ENCODE results near the gene PTMA. TPM values are rescaled to one million over a fixed set of nuclear protein-coding genes. Genes with fewer than 3 reads are reported as not detected.
A peak's percentile ranks its signal among the peaks of the same experiment; 100 is the strongest.
"Not testable (repeated sequence)": the region's sequence is repeated elsewhere in the genome, so short reads cannot be mapped to it uniquely, and the experiment has no call there.

PTMA gene
- 1,000 to 10,000 TPM; 1,546 to 1,586 TPM for total RNA-seq
- polyA plus RNA-seq (2013, experiment 1 of 2): 1,760 TPM
- 1,643 TPM for polyA plus RNA-seq (2013, experiment 2 of 2)
- 527 to 2,155 (median 997) reads per million in 172 experiments for total RNA-seq

DNA sequence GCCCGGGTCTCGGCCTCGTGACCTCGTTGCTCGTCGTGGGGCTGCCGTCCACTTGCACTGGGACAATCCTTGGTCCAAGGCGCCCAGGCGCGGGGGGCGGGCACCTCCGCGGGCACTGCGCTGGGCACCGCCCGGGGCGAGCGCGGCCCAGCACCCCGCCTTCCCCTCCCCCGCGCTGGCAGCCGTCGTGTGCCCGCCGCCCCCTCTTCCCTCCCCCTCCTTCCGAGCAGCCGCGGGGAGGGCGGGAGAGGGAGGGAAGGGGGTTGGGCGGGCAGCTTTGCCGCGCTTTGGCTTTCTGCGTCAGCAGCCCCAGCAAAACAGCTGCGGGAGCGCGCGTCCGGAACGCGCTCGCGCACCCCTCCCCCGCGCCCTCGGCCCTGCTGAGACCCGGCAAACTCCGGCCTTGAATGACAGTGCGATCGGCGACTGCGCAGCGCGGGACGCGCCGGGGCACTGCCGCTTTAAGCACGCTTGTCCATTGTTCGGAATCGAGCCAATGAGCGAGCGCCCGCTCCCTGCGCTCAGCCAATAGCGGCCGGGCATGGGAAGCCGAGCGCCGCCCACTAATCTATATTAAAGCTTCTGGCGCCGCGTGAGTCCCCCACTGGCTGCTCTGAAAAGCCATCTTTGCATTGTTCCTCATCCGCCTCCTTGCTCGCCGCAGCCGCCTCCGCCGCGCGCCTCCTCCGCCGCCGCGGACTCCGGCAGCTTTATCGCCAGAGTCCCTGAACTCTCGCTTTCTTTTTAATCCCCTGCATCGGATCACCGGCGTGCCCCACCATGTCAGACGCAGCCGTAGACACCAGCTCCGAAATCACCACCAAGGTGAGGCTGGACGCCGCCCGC lies at the start of gene PTMA:
PTMA (plus strand) TSS at position 599 of the 846 bp plus-strand sequence; CDS start at position 781, 182 bp downstream.
- Mint-ChIP-seq H3K27ac (peak within 1 kb of the TSS; percentile 100), H3K4me1 (ENCODE audit: low read depth) (peaks cover 50% of the 10 kb centered on the region), H3K9me3 (no peaks in the 10 kb centered on the region), H3K4me3 (peak within 1 kb of the TSS; percentile 100), H3K36me3 (ENCODE audit: low read depth) (peaks cover 61% of the 10 kb centered on the region), H3K27me3 (peaks cover 9% of the 10 kb centered on the region)
- ChIA-PET CTCF (interaction anchor here (0.8 to 2.4 kb wide), 7 partner anchors 16 to 104 kb away, joined by 3 to 19 read pairs (median 3); no protein-coding TSS in a partner anchor), POLR2A (interaction anchor here (0.6 to 8.7 kb wide), 27 partner anchors 8 to 937 kb away, joined by 3 to 245 read pairs (median 5); partner anchors contain the start of gene NCL)
- Histone ChIP-seq H3K27me3 (ENCODE audit: control insufficient read depth in 1 of 2, insufficient read depth in 2 of 2, low read length in 2 of 2) (no peaks in the 10 kb centered on the region), H3K4me1 (ENCODE audit: insufficient read depth, low read length) (peaks cover 47% of the 10 kb centered on the region), H3K4me3 (ENCODE audit: low read length) (peak within 1 kb of the TSS; percentile 97), H3K9me3 (ENCODE audit: control insufficient read depth in 1 of 2, insufficient read depth in 1 of 2, low read length in 2 of 2) (no peaks in the 10 kb centered on the region), H3K27ac (ENCODE audit: low read depth in 1 of 2, low read length in 2 of 2) (peak within 1 kb of the TSS; percentile 98 to 100), H3K36me3 (ENCODE audit: insufficient read depth, low read length) (peaks cover 19% of the 10 kb centered on the region)
- intact Hi-C loops (cut with DNase I, micrococcal nuclease): loop anchor here (1.0 to 5.0 kb wide), 2 partner anchors 46 to 246 kb away; partner anchors contain the start of gene NCL (in 1 of the 2)
- ATAC-seq (ENCODE audit: poor library complexity) (peak; percentile 65), DNase-seq (peak; percentile 99 to 100 (median 100))
- no peak for TF ChIP-seq CTCF (IDR thresholded peaks at IDR 0.05)

DNA sequence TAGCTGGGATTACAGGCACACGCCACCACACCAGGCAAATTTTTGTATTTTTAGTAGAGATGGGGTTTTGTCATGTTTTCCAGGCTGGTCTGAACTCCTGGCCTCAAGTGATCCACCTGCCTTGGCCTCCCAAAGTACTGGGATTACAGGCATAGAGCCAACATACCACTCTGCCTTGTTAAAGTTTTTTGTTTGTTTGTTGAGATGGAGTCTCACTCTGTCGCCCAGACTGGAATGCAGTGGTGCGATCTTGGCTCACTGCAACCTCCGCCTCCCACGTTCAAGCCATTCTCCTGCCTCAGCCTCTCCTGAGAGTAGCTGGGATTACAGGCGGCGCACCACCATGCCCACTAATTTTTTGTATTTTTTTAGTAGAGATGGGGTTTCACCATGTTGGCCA lies 48.3 kb upstream of the PTMA start:
- H3K4me3 ChIP-seq (ENCODE audit: low read length); DNase-seq; H3K27me3 Mint-ChIP-seq; H3K27me3 ChIP-seq (ENCODE audit: control insufficient read depth in 1 of 2, insufficient read depth in 2 of 2, low read length in 2 of 2); H3K9me3 Mint-ChIP-seq; H3K27ac Mint-ChIP-seq; H3K36me3 ChIP-seq (ENCODE audit: insufficient read depth, low read length); H3K36me3 Mint-ChIP-seq (ENCODE audit: low read depth); H3K27ac ChIP-seq (ENCODE audit: low read depth in 1 of 2, low read length in 2 of 2); ATAC-seq (ENCODE audit: poor library complexity): not testable (repeated sequence)
- POLR2A ChIA-PET: interaction anchor here (4.5 to 4.9 kb wide), 2 partner anchors 49 to 54 kb away, joined by 19 to 245 read pairs; partner anchors contain the start of gene PTMA
- H3K4me3 Mint-ChIP-seq: peak overlapping the region; percentile 7
- intact Hi-C loops (cut with DNase I, micrococcal nuclease): loop anchor here (5.0 to 10.0 kb wide), 4 partner anchors 48 to 605 kb away; partner anchors contain the start of genes PDE6D (in 1 of the 2) and PSMD1 (in 1 of the 2)
- Histone ChIP-seq H3K4me1 (ENCODE audit: insufficient read depth, low read length) (peaks cover 26% of the 10 kb centered on the region), H3K9me3 (ENCODE audit: control insufficient read depth in 1 of 2, insufficient read depth in 1 of 2, low read length in 2 of 2) (peaks cover 0 to 11% of the 10 kb centered on the region in 2 experiments)
- CTCF ChIA-PET: interaction anchor here (1.7 to 4.4 kb wide), 4 partner anchors 18 to 53 kb away, joined by 6 to 38 read pairs (median 10); no protein-coding TSS in a partner anchor
- H3K4me1 Mint-ChIP-seq (ENCODE audit: low read depth): peaks cover 12% of the 10 kb centered on the region

- no peaks in the 10 kb centered on the region for H3K36me3 ChIP-seq (ENCODE audit: insufficient read depth, low read length)
- POLR2A ChIA-PET: interaction anchor here (0.6 to 4.9 kb wide), 8 partner anchors 9 to 196 kb away, joined by 3 to 245 read pairs (median 14); partner anchors contain the start of genes NCL and PTMA
- Mint-ChIP-seq H3K36me3 (ENCODE audit: low read depth) (no peaks in the 10 kb centered on the region), H3K4me3 (peak overlapping the region; percentile 73), H3K27me3 (no peaks in the 10 kb centered on the region), H3K4me1 (ENCODE audit: low read depth) (peaks cover 16% of the 10 kb centered on the region), H3K9me3 (no peaks in the 10 kb centered on the region), H3K27ac (peak overlapping the region; percentile 94)
- CTCF ChIA-PET: interaction anchor here (1.5 to 4.4 kb wide), 4 partner anchors 17 to 52 kb away, joined by 3 to 38 read pairs (median 8); no protein-coding TSS in a partner anchor
- DNase-seq (no peak), ATAC-seq (ENCODE audit: poor library complexity) (no peak)
- H3K27me3 ChIP-seq (ENCODE audit: control insufficient read depth in 1 of 2, insufficient read depth in 2 of 2, low read length in 2 of 2): no peaks in the 10 kb centered on the region
- peaks cover 32% of the 10 kb centered on the region for H3K4me1 ChIP-seq (ENCODE audit: insufficient read depth, low read length)
- intact Hi-C loops (cut with DNase I, micrococcal nuclease): loop anchor here (5.0 to 10.0 kb wide), 4 partner anchors 49 to 606 kb away; partner anchors contain the start of genes PDE6D (in 1 of the 2) and PSMD1 (in 1 of the 2)
- peaks cover 0 to 15% of the 10 kb centered on the region in 2 experiments for H3K9me3 ChIP-seq (ENCODE audit: control insufficient read depth in 1 of 2, insufficient read depth in 1 of 2, low read length in 2 of 2)
- H3K27ac ChIP-seq (ENCODE audit: low read depth in 1 of 2, low read length in 2 of 2): no peak overlapping the region
- no peak overlapping the region for H3K4me3 ChIP-seq (ENCODE audit: low read length)
- no peak for TF ChIP-seq CTCF (IDR thresholded peaks at IDR 0.05)
These were observed 47.5 kb upstream of the PTMA start for GRCh38 chr2:231660860-231661259.

Measured in CD4-positive, alpha-beta T cell (primary cell).